WI38 (cell line): ENCODE measurements around the gene GNA15.

Experiments used
- H3K4me3 ChIP-seq: 2 replicates; pipeline ENCODE4 v1.5.1; 2011; ENCODE audit warnings: low read depth, mild to moderate bottlenecking, control low read depth, low read length
- TF ChIP-seq, protein P1 (sequence below): IDR thresholded peaks from 2 replicates; pipeline ENCODE4 v1.5.1; 2012; ENCODE audit warnings: low read depth, mild to moderate bottlenecking, control low read depth, low read length

Gene GNA15

GRCh38 chr19:3152419-3152780 lies 16.6 kb downstream of the GNA15 start:
- no peak overlapping the region for H3K4me3 ChIP-seq
- TF ChIP-seq, protein P1, sequence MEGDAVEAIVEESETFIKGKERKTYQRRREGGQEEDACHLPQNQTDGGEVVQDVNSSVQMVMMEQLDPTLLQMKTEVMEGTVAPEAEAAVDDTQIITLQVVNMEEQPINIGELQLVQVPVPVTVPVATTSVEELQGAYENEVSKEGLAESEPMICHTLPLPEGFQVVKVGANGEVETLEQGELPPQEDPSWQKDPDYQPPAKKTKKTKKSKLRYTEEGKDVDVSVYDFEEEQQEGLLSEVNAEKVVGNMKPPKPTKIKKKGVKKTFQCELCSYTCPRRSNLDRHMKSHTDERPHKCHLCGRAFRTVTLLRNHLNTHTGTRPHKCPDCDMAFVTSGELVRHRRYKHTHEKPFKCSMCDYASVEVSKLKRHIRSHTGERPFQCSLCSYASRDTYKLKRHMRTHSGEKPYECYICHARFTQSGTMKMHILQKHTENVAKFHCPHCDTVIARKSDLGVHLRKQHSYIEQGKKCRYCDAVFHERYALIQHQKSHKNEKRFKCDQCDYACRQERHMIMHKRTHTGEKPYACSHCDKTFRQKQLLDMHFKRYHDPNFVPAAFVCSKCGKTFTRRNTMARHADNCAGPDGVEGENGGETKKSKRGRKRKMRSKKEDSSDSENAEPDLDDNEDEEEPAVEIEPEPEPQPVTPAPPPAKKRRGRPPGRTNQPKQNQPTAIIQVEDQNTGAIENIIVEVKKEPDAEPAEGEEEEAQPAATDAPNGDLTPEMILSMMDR = no peak

- TF ChIP-seq, protein P1 = no peak
- no peak overlapping the region for H3K4me3 ChIP-seq
These were observed 17.7 kb downstream of the GNA15 start for GRCh38 chr19:3153286-3154230.

DNA sequence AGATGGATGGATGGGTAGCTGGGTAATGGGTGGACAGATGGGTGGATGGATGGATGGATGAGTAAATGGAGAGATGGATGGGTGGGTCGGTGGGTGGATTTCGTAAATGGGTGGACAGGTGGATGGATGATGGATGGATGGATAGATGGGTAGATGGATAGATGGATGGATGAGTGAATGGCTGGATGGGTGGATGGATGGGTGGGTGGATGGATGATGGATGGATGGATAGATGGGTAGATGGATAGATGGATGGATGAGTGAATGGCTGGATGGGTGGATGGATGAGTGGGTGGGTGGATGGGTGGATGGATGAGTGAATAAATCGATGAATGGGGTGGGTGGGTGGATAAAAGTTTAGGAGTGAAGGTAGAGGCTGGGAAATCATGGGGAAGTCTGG lies 18.6 kb downstream of the GNA15 start:
- peak overlapping the region; percentile 36 for H3K4me3 ChIP-seq

GRCh38 chr19:3154957-3155736 lies 19.3 kb downstream of the GNA15 start:
- TF ChIP-seq, protein P1 = no peak
- H3K4me3 ChIP-seq = peak overlapping the region; percentile 36

- TF ChIP-seq, protein P1 = no peak
- H3K4me3 ChIP-seq = no peak overlapping the region
These were observed 21.4 kb downstream of the GNA15 start for GRCh38 chr19:3157096-3157845.

GRCh38 chr19:3159565-3159964 lies 23.7 kb downstream of the GNA15 start:
- H3K4me3 ChIP-seq = no peak overlapping the region
- TF ChIP-seq, protein P1 = no peak

DNA sequence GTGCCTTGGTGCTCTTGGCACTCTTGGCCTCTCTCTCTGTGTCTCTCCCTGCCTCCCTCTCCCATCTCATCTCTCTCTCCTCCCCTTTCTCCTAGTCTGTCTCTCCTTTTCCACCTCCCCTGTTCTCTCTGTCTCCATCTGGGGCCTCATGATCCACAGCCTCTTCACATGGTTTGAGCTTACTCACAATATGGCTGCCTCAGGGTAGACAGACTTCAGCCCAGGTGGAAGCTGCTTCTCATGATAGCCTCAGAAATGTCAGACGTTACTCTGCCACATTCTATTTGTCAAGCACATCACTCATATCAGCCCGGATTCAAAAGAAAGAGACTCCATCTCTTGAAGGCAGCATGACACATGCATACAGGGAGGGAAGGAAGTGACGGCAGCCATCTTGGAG lies 24.4 kb downstream of the GNA15 start:
- TF ChIP-seq, protein P1 = no peak
- H3K4me3 ChIP-seq = no peak overlapping the region
